ENCODE measurements around the gene EFNA5. TPM values are rescaled to one million over a fixed set of nuclear protein-coding genes. Genes with fewer than 3 reads are reported as not detected.

Gene EFNA5
- total and polyA plus RNA-seq, 10 of the 15 experiments (the other 5 are each of a cell fraction or from before 2014, with no cell fraction given) = 0.19 to 12.6 (median 3.9) TPM

- RAD21 ChIA-PET (ENCODE audit: unreplicated experiment) = interaction anchor here (1.1 to 2.2 kb wide), 8 partner anchors 12 to 64 kb away, joined by 3 to 7 read pairs (median 4); no protein-coding TSS in a partner anchor
- Histone ChIP-seq H3K27me3 (replicated peaks in 1 of 2; ENCODE audit: control insufficient read depth in 2 of 2, insufficient read depth in 2 of 2, low read length in 1 of 2) (no peaks in the 10 kb centered on the region), H3K9ac (ENCODE audit: control insufficient read depth, insufficient read depth, low read length) (no peak overlapping the region; the same call in 1 of the 2 replicates), H3K27ac (ENCODE audit: control insufficient read depth, insufficient read depth) (no peak overlapping the region), H4K20me1 (ENCODE audit: control insufficient read depth, insufficient read depth) (no peaks in the 10 kb centered on the region), H3K36me3 (ENCODE audit: control insufficient read depth in 2 of 2, insufficient read depth in 2 of 2, low read length in 1 of 2) (no peaks in the 10 kb centered on the region), H3K79me2 (ENCODE audit: control insufficient read depth, insufficient read depth, low read length) (peaks cover 41% of the 10 kb centered on the region), H3K4me2 (ENCODE audit: control insufficient read depth, insufficient read depth) (0 out of 2 replicates have a peak overlapping the region, but pooled peaks have one; percentile 14), H3K4me3 (no peak overlapping the region), H3K4me1 (ENCODE audit: control insufficient read depth, insufficient read depth, low read length) (no peaks in the 10 kb centered on the region; the same call in 1 of the 2 replicates), H2AFZ (ENCODE audit: control insufficient read depth, low read depth, low read length) (no peak overlapping the region), H3K9me3 (replicated peaks; ENCODE audit: control insufficient read depth, insufficient read depth, low read length) (no peaks in the 10 kb centered on the region; the same call in 2 of the 3 replicates)
- FAIRE-seq = no peak
- no peak for DNase-seq (ENCODE audit: low read depth, low spot score)
- POLR2A ChIA-PET = no interaction called here
- BruUV-seq (replicated peaks) = no TSS peak
- intact Hi-C loops (cut with micrococcal nuclease; ENCODE audit: unreplicated experiment) = no loop called here
- 37% methylated on average over 6 of the region's 6 CpGs for WGBS (ENCODE audit: insufficient coverage, insufficient replicate concordance, low lambda C conversion rate, missing lambda C conversion rate)
- CTCF ChIA-PET = interaction anchor here (0.7 to 1.3 kb wide), 6 partner anchors 9 to 64 kb away, joined by 3 to 4 read pairs (median 3); no protein-coding TSS in a partner anchor
- in situ Hi-C loops (cut with MboI) = no loop called here
- SMC1A ChIA-PET (ENCODE audit: uncharacterized antibody, unreplicated experiment) = interaction anchor here (1.2 to 4.8 kb wide), 7 partner anchors 8 to 70 kb away, joined by 3 to 25 read pairs (median 6); no protein-coding TSS in a partner anchor
- TF ChIP-seq JUNB (IDR thresholded peaks at IDR 0.05) (no peak), FOXM1 (IDR thresholded peaks at IDR 0.05; ENCODE audit: low read depth, low read length) (no peak), USF2 (IDR thresholded peaks at IDR 0.05; ENCODE audit: borderline replicate concordance, low read depth, low read length) (no peak), EZH2 (IDR thresholded peaks at IDR 0.05; ENCODE audit: borderline replicate concordance, control insufficient read depth, low read depth, low read length) (no peak), RAD21 (IDR thresholded peaks at IDR 0.05; ENCODE audit: insufficient read depth, low read depth, low read length) (no peak), ZNF384 (IDR thresholded peaks at IDR 0.05; ENCODE audit: borderline replicate concordance, low read depth, low read length) (no peak)
- ATAC-seq = no peak
These were observed 67.4 kb downstream of the EFNA5 start for GRCh38 chr5:107603349-107603748.
